SK-N-SH treated with all-trans-retinoic acid at 6 μM for 48 hours (cell line): Measurements from ENCODE around the gene RAB7B.

ENCODE experiments used
- ATAC-seq: fragments of 200-7000 bp; cut with Tn5 transposase; 3 replicates; pipeline ENCODE4 v1.9.1; 2020; ENCODE audit warnings: mild to moderate bottlenecking, moderate library complexity
- ARNTL ChIP-seq: fragments of 450-650 bp; formaldehyde crosslinking; IDR thresholded peaks from 2 replicates; pipeline ENCODE4 v1.5.0; 2020; ENCODE audit warnings: low read depth, mild to moderate bottlenecking, moderate library complexity, borderline replicate concordance
- BACH2 ChIP-seq: fragments of 250-450 bp; sonication (Bioruptor Pico); IDR thresholded peaks from 2 replicates; pipeline ENCODE4 v1.9.0; 2021; ENCODE audit warnings: mild to moderate bottlenecking, borderline replicate concordance
- CSDC2 ChIP-seq: fragments of 250-450 bp; sonication (Bioruptor Pico); IDR thresholded peaks from 2 replicates; pipeline ENCODE4 v1.5.0; 2020; ENCODE audit warnings: mild to moderate bottlenecking, moderate library complexity
- ESRRG ChIP-seq: fragments of 250-450 bp; sonication (Bioruptor Pico); IDR thresholded peaks from 2 replicates; pipeline ENCODE4 v1.6.1; 2021; ENCODE audit warnings: mild to moderate bottlenecking
- GLIS3 ChIP-seq: fragments of 250-450 bp; sonication (Bioruptor Pico); IDR thresholded peaks from 2 replicates; pipeline ENCODE4 v1.5.0; 2020; ENCODE audit warnings: mild to moderate bottlenecking, moderate library complexity
- ISL1 ChIP-seq: fragments of 250-450 bp; sonication (Bioruptor Pico); IDR thresholded peaks from 2 replicates; pipeline ENCODE4 v2.1.2; 2022; ENCODE audit warnings: mild to moderate bottlenecking, moderate library complexity
- OSR1 ChIP-seq: fragments of 250-450 bp; sonication (Bioruptor Pico); IDR thresholded peaks from 2 replicates; pipeline ENCODE4 v1.8.0; 2022; ENCODE audit warnings: moderate library complexity, mild to moderate bottlenecking, inconsistent platforms
- PPARA ChIP-seq: fragments of 250-450 bp; sonication (Bioruptor Pico); IDR thresholded peaks from 2 replicates; pipeline ENCODE4 v1.5.0; 2020; ENCODE audit warnings: mild to moderate bottlenecking, borderline replicate concordance
- RARB ChIP-seq: fragments of 250-450 bp; sonication (Bioruptor Pico); IDR thresholded peaks from 2 replicates; pipeline ENCODE4 v1.8.0; 2021; ENCODE audit warnings: mild to moderate bottlenecking, moderate library complexity
- SNAI2 ChIP-seq: fragments of 250-450 bp; sonication (Bioruptor Pico); IDR thresholded peaks from 2 replicates; pipeline ENCODE4 v1.5.0; 2020; ENCODE audit warnings: mild to moderate bottlenecking, moderate library complexity
- TOX ChIP-seq: fragments of 250-450 bp; sonication (Bioruptor Pico); IDR thresholded peaks from 2 replicates; pipeline ENCODE4 v1.8.0; 2021; ENCODE audit warnings: mild to moderate bottlenecking, moderate library complexity, borderline replicate concordance
- ZC3H10 ChIP-seq: fragments of 250-450 bp; sonication (Bioruptor Pico); IDR thresholded peaks from 2 replicates; pipeline ENCODE4 v1.5.1; 2021; ENCODE audit warnings: mild to moderate bottlenecking, moderate library complexity
- ZFP3 ChIP-seq: fragments of 250-450 bp; sonication (Bioruptor Pico); IDR thresholded peaks from 2 replicates; pipeline ENCODE4 v1.5.0; 2020; ENCODE audit warnings: mild to moderate bottlenecking, moderate library complexity
- ZNF565 ChIP-seq: fragments of 450-650 bp; formaldehyde crosslinking; conservative IDR thresholded peaks from 2 replicates; pipeline ENCODE4 v1.5.0; 2020; ENCODE audit warnings: low read depth, mild to moderate bottlenecking, moderate library complexity
- ZNF70 ChIP-seq: fragments of 450-650 bp; formaldehyde crosslinking; IDR thresholded peaks from 2 replicates; pipeline ENCODE4 v1.5.0; 2020; ENCODE audit warnings: mild to moderate bottlenecking, moderate library complexity
- ZNF8 ChIP-seq: fragments of 450-650 bp; formaldehyde crosslinking; IDR thresholded peaks from 2 replicates; pipeline ENCODE4 v1.5.0; 2020; ENCODE audit warnings: mild to moderate bottlenecking, moderate library complexity
- TF ChIP-seq, protein P1 (sequence below): fragments of 250-450 bp; sonication (Bioruptor Pico); IDR thresholded peaks from 2 replicates; pipeline ENCODE4 v1.5.1; 2021; ENCODE audit warnings: mild to moderate bottlenecking, moderate library complexity
- TF ChIP-seq, protein P2 (sequence below): fragments of 250-450 bp; sonication (Bioruptor Pico); IDR thresholded peaks from 2 replicates; pipeline ENCODE4 v1.8.0; 2020; ENCODE audit warnings: mild to moderate bottlenecking, moderate library complexity, borderline replicate concordance
- TF ChIP-seq, protein P3 (sequence below): fragments of 250-450 bp; sonication (Bioruptor Pico); IDR thresholded peaks from 2 replicates; pipeline ENCODE4 v1.5.0; 2020; ENCODE audit warnings: mild to moderate bottlenecking, moderate library complexity
- TF ChIP-seq, protein P4 (sequence below): fragments of 250-450 bp; sonication (Bioruptor Pico); IDR thresholded peaks from 2 replicates; pipeline ENCODE4 v1.5.1; 2020; ENCODE audit warnings: low read depth, mild to moderate bottlenecking, moderate library complexity

The RAB7B gene

DNA sequence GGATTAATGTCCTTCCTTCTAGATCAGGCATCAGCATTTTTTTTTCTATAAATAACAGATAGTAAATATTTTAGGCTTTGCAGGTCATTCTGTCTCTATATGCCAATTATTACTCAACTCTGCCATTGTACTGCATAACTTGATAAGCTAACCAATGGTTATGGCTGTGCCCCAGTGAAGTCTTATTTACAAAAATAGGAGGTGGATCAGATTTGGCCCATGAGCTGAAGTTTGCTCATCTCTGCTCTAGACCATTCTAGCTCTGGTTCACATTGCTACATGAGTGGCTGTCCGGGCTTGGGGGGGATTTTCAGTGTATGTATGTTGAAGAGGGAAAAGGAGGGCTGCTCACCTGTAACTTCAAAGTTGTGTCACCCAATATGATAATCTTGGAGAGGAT, 10.1 kb downstream of the RAB7B start:
- ATAC-seq = no peak
- TF ChIP-seq TOX (CRISPR knock-in tag) = no peak
- TF ChIP-seq RARB (CRISPR knock-in tag) = no peak
- TF ChIP-seq ZNF565 (CRISPR knock-in tag) = no peak
- TF ChIP-seq ARNTL (CRISPR knock-in tag) = no peak
- no peak for TF ChIP-seq SNAI2 (CRISPR knock-in tag)
- no peak for TF ChIP-seq PPARA (CRISPR knock-in tag)
- TF ChIP-seq ZFP3 = no peak
- no peak for TF ChIP-seq ISL1 (CRISPR knock-in tag)
- no peak for TF ChIP-seq ZNF8

DNA sequence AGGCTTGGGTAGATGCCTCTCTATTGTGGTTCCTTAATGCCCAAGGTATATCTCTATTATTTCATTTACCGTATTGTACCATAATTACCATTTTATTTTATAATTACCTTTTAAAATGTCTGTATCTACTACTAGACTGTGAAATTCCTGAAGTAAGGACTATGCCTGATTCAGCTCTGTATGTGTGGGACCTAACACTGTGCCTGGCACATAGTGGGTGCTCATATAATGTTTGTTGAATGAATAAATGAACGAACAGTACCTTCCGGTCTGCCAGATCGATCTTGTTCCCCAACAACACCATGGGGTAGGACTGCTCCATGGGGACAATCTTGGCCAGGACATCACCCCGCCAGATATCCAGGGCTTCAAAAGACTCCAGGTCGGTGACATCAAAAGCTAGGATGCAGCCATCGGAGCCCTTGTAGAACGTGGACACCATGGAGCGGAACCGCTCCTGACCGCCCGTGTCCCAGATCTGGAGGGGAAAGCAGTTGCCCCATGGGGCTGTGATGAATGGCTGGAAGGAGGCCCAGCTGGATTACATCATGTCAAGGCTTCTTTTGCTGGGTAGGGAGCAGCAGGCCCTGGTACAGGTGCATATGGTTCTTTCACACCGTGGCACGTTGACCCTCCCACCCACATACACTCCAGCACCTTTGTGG, 10.8 kb downstream of the RAB7B start:
- TF ChIP-seq, protein P1, sequence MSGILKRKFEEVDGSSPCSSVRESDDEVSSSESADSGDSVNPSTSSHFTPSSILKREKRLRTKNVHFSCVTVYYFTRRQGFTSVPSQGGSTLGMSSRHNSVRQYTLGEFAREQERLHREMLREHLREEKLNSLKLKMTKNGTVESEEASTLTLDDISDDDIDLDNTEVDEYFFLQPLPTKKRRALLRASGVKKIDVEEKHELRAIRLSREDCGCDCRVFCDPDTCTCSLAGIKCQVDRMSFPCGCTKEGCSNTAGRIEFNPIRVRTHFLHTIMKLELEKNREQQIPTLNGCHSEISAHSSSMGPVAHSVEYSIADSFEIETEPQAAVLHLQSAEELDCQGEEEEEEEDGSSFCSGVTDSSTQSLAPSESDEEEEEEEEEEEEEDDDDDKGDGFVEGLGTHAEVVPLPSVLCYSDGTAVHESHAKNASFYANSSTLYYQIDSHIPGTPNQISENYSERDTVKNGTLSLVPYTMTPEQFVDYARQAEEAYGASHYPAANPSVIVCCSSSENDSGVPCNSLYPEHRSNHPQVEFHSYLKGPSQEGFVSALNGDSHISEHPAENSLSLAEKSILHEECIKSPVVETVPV (CRISPR knock-in tag) = no peak
- TF ChIP-seq, protein P2, sequence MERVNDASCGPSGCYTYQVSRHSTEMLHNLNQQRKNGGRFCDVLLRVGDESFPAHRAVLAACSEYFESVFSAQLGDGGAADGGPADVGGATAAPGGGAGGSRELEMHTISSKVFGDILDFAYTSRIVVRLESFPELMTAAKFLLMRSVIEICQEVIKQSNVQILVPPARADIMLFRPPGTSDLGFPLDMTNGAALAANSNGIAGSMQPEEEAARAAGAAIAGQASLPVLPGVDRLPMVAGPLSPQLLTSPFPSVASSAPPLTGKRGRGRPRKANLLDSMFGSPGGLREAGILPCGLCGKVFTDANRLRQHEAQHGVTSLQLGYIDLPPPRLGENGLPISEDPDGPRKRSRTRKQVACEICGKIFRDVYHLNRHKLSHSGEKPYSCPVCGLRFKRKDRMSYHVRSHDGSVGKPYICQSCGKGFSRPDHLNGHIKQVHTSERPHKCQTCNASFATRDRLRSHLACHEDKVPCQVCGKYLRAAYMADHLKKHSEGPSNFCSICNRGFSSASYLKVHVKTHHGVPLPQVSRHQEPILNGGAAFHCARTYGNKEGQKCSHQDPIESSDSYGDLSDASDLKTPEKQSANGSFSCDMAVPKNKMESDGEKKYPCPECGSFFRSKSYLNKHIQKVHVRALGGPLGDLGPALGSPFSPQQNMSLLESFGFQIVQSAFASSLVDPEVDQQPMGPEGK (CRISPR knock-in tag) = no peak
- TF ChIP-seq, protein P3, sequence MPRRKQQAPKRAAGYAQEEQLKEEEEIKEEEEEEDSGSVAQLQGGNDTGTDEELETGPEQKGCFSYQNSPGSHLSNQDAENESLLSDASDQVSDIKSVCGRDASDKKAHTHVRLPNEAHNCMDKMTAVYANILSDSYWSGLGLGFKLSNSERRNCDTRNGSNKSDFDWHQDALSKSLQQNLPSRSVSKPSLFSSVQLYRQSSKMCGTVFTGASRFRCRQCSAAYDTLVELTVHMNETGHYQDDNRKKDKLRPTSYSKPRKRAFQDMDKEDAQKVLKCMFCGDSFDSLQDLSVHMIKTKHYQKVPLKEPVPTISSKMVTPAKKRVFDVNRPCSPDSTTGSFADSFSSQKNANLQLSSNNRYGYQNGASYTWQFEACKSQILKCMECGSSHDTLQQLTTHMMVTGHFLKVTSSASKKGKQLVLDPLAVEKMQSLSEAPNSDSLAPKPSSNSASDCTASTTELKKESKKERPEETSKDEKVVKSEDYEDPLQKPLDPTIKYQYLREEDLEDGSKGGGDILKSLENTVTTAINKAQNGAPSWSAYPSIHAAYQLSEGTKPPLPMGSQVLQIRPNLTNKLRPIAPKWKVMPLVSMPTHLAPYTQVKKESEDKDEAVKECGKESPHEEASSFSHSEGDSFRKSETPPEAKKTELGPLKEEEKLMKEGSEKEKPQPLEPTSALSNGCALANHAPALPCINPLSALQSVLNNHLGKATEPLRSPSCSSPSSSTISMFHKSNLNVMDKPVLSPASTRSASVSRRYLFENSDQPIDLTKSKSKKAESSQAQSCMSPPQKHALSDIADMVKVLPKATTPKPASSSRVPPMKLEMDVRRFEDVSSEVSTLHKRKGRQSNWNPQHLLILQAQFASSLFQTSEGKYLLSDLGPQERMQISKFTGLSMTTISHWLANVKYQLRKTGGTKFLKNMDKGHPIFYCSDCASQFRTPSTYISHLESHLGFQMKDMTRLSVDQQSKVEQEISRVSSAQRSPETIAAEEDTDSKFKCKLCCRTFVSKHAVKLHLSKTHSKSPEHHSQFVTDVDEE (CRISPR knock-in tag) = no peak
- TF ChIP-seq ZNF8 = no peak
- TF ChIP-seq ZNF70 (CRISPR knock-in tag) = no peak
- no peak for TF ChIP-seq CSDC2 (CRISPR knock-in tag)
- TF ChIP-seq, protein P4, sequence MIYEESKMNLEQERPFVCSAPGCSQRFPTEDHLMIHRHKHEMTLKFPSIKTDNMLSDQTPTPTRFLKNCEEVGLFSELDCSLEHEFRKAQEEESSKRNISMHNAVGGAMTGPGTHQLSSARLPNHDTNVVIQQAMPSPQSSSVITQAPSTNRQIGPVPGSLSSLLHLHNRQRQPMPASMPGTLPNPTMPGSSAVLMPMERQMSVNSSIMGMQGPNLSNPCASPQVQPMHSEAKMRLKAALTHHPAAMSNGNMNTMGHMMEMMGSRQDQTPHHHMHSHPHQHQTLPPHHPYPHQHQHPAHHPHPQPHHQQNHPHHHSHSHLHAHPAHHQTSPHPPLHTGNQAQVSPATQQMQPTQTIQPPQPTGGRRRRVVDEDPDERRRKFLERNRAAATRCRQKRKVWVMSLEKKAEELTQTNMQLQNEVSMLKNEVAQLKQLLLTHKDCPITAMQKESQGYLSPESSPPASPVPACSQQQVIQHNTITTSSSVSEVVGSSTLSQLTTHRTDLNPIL (CRISPR knock-in tag) = no peak
- no peak for TF ChIP-seq ZFP3
- no peak for TF ChIP-seq ZC3H10 (CRISPR knock-in tag)
- TF ChIP-seq GLIS3 (CRISPR knock-in tag) = no peak
- no peak for TF ChIP-seq TOX (CRISPR knock-in tag)

DNA sequence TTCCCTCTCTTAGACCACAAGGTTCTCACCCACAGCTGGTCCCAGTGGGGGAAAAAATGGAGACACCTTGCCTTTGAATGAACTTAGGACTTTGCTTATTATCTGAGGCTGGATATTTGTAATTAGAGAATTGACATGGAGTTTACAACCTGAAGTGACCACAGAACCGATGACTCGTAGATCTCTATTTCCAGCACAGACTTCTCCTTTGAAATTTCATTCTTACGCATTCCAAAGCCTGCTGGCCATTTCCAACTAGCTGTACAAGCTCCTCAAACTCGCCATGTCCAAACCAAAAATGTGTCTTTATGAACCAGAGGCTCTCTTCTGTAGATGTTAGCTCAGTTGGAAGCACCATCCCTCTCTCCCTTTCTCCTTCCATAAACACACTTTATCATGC, 12.0 kb downstream of the RAB7B start:
- no peak for ATAC-seq
- TF ChIP-seq ESRRG (CRISPR knock-in tag) (no peak), ZNF8 (no peak), OSR1 (no peak), ISL1 (CRISPR knock-in tag) (no peak), CSDC2 (CRISPR knock-in tag) (no peak), GLIS3 (CRISPR knock-in tag) (no peak), RARB (CRISPR knock-in tag) (no peak), ZC3H10 (CRISPR knock-in tag) (no peak), BACH2 (no peak), SNAI2 (CRISPR knock-in tag) (no peak), ZNF70 (CRISPR knock-in tag) (no peak), ZFP3 (no peak)
- TF ChIP-seq, protein P1 (CRISPR knock-in tag) = no peak

More for the DNA sequence above, 10.8 kb downstream of the RAB7B start:
- ATAC-seq = no peak
